GM12878 (cell line): ENCODE data around the gene PRDM16. TPM values are rescaled to one million over a fixed set of nuclear protein-coding genes. Genes with fewer than 3 reads are reported as not detected.

ENCODE experiments used
- ATAC-seq: fragments of 200-7000 bp; cut with Tn5 transposase; 3 replicates; pipeline ENCODE4 v1.9.1; 2020; ENCODE audit warnings: mild to moderate bottlenecking, moderate library complexity
- BruUV-seq: library from RNA; stranded (reverse); fragments of 400-500 nt; replicated peaks from 2 replicates; lab custom pipeline; 2021; lab: Mats Ljungman, UMichigan
- CTCF ChIA-PET: fragments of 300-600 bp; sonication (Branson Sonifier 250); formaldehyde crosslinking; extraction: SDS; loops from one replicate; lab custom pipeline; 2021; ENCODE audit warnings: inconsistent platforms; lab: Yijun Ruan, JAX
- POLR2A ChIA-PET: fragments of 350-600 bp; formaldehyde crosslinking; extraction: SDS; loops from one replicate; lab custom pipeline; 2021; ENCODE audit warnings: inconsistent platforms; lab: Charles Lee
- RAD21 ChIA-PET: fragments of 300-600 bp; sonication (Branson Sonifier 250); formaldehyde crosslinking; loops from one replicate; lab custom pipeline; 2023; ENCODE audit warnings: antibody characterized with exemption; ENCODE audit not compliant: unreplicated experiment; lab: Charles Lee
- SMC1A ChIA-PET: fragments of 300-600 bp; sonication (Branson Sonifier 250); formaldehyde crosslinking; loops from one replicate; lab custom pipeline; 2023; ENCODE audit not compliant: unreplicated experiment, uncharacterized antibody; lab: Charles Lee
- DNase-seq: peaks from one replicate; pipeline ENCODE4 v3.0.0-alpha.2; 2011; ENCODE audit warnings: low read depth, low spot score
- FAIRE-seq: peaks from 3 replicates; lab custom pipeline; 2011; peaks lifted over from hg19 to GRCh38; lab: Jason Lieb, UNC
- H2AFZ ChIP-seq: 2 replicates; pipeline ENCODE4 v1.6.0; 2011; ENCODE audit warnings: low read depth, low read length, control low read depth; ENCODE audit not compliant: control insufficient read depth
- H3K27ac ChIP-seq: 2 replicates; pipeline ENCODE4 v1.5.1; 2011; ENCODE audit warnings: control low read depth; ENCODE audit not compliant: control insufficient read depth, insufficient read depth
- H3K27me3 ChIP-seq, 2 experiments: replicated peaks in 1 of 2; 2 replicates each; pipeline versions ENCODE4 v1.6.0 to v1.6.1; 2011; ENCODE audit warnings: low read length in 1 of 2; ENCODE audit not compliant: control insufficient read depth in 2 of 2, insufficient read depth in 2 of 2
- H3K36me3 ChIP-seq, 2 experiments: 2 replicates each; pipeline ENCODE4 v1.5.1; 2011; ENCODE audit warnings: low read length in 1 of 2; ENCODE audit not compliant: control insufficient read depth in 2 of 2, insufficient read depth in 2 of 2
- H3K4me1 ChIP-seq: 2 replicates; pipeline ENCODE4 v1.6.1; 2011; ENCODE audit warnings: mild to moderate bottlenecking, low read length, moderate library complexity, mixed read lengths; ENCODE audit not compliant: control insufficient read depth, insufficient read depth
- H3K4me2 ChIP-seq: 2 replicates; pipeline ENCODE4 v1.6.0; 2011; ENCODE audit warnings: control low read depth; ENCODE audit not compliant: control insufficient read depth, insufficient read depth
- H3K4me3 ChIP-seq: fragments of 200-600 bp; sonication (generic); 2 replicates; pipeline ENCODE4 v1.5.1; 2016
- H3K79me2 ChIP-seq: 2 replicates; pipeline ENCODE4 v1.6.0; 2011; ENCODE audit warnings: low read length; ENCODE audit not compliant: control insufficient read depth, insufficient read depth
- H3K9ac ChIP-seq: 2 replicates; pipeline ENCODE4 v1.8.0; 2011; ENCODE audit warnings: low read length, control low read depth, mixed read lengths; ENCODE audit not compliant: control insufficient read depth, insufficient read depth
- H3K9me3 ChIP-seq: replicated peaks from 3 replicates; pipeline ENCODE4 v1.5.1; 2011; ENCODE audit warnings: mild to moderate bottlenecking, low read length; ENCODE audit not compliant: control insufficient read depth, insufficient read depth
- H4K20me1 ChIP-seq: 2 replicates; pipeline ENCODE4 v1.6.0; 2011; ENCODE audit not compliant: control insufficient read depth, insufficient read depth
- CREB1 ChIP-seq: IDR thresholded peaks from 2 replicates; pipeline ENCODE4 v1.6.1; 2012; ENCODE audit warnings: low read depth, mild to moderate bottlenecking, inconsistent platforms
- NFXL1 ChIP-seq: fragments of 450-650 bp; IDR thresholded peaks from 2 replicates; pipeline ENCODE4 v1.6.1; 2017; ENCODE audit warnings: antibody characterized with exemption, mild to moderate bottlenecking, borderline replicate concordance
- NFYB ChIP-seq: IDR thresholded peaks from 2 replicates; pipeline ENCODE4 v1.6.1; 2011; ENCODE audit warnings: low read depth, mild to moderate bottlenecking, low read length, improper control_type of control experiment, moderate library complexity; ENCODE audit not compliant: insufficient read depth
- RBBP5 ChIP-seq: fragments of 200-600 bp; sonication (generic); conservative IDR thresholded peaks from 2 replicates; pipeline ENCODE4 v1.6.1; 2016
- RCOR1 ChIP-seq: conservative IDR thresholded peaks from 2 replicates; pipeline ENCODE4 v1.6.1; 2012; ENCODE audit warnings: low read depth, low read length, improper control_type of control experiment
- RELB ChIP-seq: fragments of 450-650 bp; IDR thresholded peaks from 2 replicates; pipeline ENCODE4 v1.6.1; 2017; ENCODE audit warnings: low read depth, mild to moderate bottlenecking, moderate library complexity
- SKIL ChIP-seq: fragments of 450-650 bp; IDR thresholded peaks from 2 replicates; pipeline ENCODE4 v1.6.1; 2017; ENCODE audit warnings: mild to moderate bottlenecking, low read depth, inconsistent platforms; ENCODE audit not compliant: poor library complexity, severe bottlenecking
- WGBS: methylation state at CpG from one replicate; pipeline ENCODE4 v1.1.6; 2016; ENCODE audit warnings: low lambda C conversion rate; ENCODE audit not compliant: insufficient replicate concordance, insufficient coverage; ENCODE audit errors: missing lambda C conversion rate; 5-methylcytosine and 5-hydroxymethylcytosine counted together
- in situ Hi-C: fragments of 300-500 bp; cut with MboI; formaldehyde crosslinking; loops from 9 replicates; pipeline ENCODE4 v1.14.3; 2018; ENCODE audit warnings: mixed read lengths
- intact Hi-C: fragments of 100-400 bp; cut with micrococcal nuclease; formaldehyde crosslinking; loops from one replicate; pipeline ENCODE4 v1.14.2; 2022; ENCODE audit not compliant: unreplicated experiment
- polyA plus RNA-seq, 11 experiments: library from polyadenylated mRNA; depleted of rRNA in 4 of 11; unstranded in 6 of 11; stranded (reverse) in 5 of 11; fragments of >200 nt; fragmentation: Nextera tagmentation in 4 of 11; fragmentation: Illumina TruSeq in 1 of 11; extraction: Ambion mirVana in 4 of 11; extraction: Trizol in 1 of 11; gene quantifications; 1 replicate in 1 of 11; 2 replicates in 10 of 11; pipeline versions ENCODE4 v1.2.1 to v1.2.3, GENCODE V29; 2011 to 2016; ENCODE audit warnings: inconsistent platforms in 2 of 11, missing spikeins in 2 of 11, low read depth in 1 of 11
- total RNA-seq, 4 experiments: library from RNA; depleted of rRNA in 3 of 4; stranded (reverse); fragments of >200 nt in 3 of 4; fragmentation: Illumina TruSeq in 1 of 4; extraction: Trizol in 1 of 4; gene quantifications; 2 replicates each; pipeline versions ENCODE4 v1.2.1 to v1.2.3, GENCODE V29; 2013 to 2021
- TF ChIP-seq, protein P1 (sequence below): fragments of 450-650 bp; formaldehyde crosslinking; IDR thresholded peaks from 2 replicates; pipeline ENCODE4 v1.4.0; 2020; ENCODE audit warnings: mild to moderate bottlenecking, moderate library complexity
- TF ChIP-seq, protein P2 (sequence below): IDR thresholded peaks from 2 replicates; pipeline ENCODE4 v1.6.1; 2012; ENCODE audit warnings: low read depth, low read length, improper control_type of control experiment

Gene PRDM16
- total and polyA plus RNA-seq, 10 of the 15 experiments (the other 5 are each of a cell fraction or from before 2014, with no cell fraction given): 0.03 TPM; not detected in 9

DNA sequence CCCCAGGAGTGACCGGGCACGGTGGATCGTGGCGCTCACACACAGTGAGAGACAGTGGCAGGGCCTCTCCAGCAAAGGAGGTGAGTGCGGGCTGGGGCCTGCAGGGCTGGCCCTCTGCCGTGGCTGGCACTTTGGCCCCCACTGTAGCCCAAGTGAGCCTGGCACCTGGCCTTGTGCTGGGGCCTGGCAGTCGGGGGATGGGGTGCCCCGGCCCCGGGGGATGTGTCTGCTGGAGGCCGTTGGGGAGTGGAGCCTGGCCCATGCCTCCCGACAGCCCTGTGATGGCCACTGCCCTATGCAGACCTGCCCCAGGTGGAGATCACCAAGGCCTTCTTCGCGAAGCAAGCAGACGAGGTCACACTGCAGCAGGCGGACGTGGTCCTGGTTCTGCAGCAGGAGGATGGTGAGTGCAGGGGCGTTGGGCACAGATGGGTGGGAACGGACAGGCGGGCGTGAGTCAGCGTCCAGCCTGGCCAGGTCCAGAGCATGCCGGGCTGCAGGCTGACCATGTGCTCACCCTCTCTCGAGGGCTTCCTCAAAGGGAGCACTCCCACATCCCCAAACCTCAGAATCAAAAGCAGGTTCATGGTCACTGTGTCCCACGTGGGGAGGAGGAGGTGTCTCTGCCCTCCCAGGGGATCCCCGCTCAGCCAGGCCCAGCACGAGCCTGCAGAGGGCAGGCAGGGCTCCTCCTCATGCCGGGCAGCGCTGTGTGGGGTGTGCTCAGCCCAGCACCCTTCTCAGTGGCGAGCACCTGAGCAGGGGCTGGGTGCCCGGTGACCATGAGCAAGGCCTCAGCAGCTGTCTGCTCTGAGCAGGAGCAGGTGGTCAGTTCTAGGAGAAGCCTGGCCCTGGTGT is 410.7 kb downstream of the PRDM16 start (continued):
- TF ChIP-seq, protein P1, sequence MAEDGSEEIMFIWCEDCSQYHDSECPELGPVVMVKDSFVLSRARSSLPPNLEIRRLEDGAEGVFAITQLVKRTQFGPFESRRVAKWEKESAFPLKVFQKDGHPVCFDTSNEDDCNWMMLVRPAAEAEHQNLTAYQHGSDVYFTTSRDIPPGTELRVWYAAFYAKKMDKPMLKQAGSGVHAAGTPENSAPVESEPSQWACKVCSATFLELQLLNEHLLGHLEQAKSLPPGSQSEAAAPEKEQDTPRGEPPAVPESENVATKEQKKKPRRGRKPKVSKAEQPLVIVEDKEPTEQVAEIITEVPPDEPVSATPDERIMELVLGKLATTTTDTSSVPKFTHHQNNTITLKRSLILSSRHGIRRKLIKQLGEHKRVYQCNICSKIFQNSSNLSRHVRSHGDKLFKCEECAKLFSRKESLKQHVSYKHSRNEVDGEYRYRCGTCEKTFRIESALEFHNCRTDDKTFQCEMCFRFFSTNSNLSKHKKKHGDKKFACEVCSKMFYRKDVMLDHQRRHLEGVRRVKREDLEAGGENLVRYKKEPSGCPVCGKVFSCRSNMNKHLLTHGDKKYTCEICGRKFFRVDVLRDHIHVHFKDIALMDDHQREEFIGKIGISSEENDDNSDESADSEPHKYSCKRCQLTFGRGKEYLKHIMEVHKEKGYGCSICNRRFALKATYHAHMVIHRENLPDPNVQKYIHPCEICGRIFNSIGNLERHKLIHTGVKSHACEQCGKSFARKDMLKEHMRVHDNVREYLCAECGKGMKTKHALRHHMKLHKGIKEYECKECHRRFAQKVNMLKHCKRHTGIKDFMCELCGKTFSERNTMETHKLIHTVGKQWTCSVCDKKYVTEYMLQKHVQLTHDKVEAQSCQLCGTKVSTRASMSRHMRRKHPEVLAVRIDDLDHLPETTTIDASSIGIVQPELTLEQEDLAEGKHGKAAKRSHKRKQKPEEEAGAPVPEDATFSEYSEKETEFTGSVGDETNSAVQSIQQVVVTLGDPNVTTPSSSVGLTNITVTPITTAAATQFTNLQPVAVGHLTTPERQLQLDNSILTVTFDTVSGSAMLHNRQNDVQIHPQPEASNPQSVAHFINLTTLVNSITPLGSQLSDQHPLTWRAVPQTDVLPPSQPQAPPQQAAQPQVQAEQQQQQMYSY: no peak
- TF ChIP-seq RBBP5 (no peak), CREB1 (no peak), NFXL1 (no peak), NFYB (no peak)

DNA sequence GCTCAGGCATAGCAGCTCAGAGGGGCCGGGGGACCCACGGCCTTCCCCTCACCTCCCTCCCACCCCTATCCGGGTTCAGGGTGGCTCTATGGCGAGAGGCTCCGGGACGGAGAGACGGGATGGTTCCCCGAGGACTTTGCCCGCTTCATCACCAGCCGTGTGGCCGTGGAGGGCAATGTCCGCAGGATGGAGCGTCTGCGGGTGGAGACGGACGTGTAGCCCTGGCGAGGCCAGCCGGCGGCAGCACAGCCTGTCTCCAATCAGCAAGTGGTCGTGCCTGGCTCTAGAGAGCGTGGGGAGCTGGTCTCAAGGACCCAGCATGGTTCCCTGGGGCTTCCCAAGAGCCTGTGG is 411.3 kb downstream of the PRDM16 start:
- in situ Hi-C loops: loop anchor here (10.0 kb wide), 1 partner anchor 144 kb away; the partner anchor contains the start of gene TPRG1L
- POLR2A ChIA-PET: no interaction called here
- no peak for DNase-seq
- H3K27ac ChIP-seq: no peak overlapping the region
- no peaks in the 10 kb centered on the region for H3K27me3 ChIP-seq
- no peak overlapping the region for H3K9ac ChIP-seq
- H3K4me3 ChIP-seq: no peak overlapping the region
- H3K36me3 ChIP-seq: no peaks in the 10 kb centered on the region
- no peak overlapping the region for H2AFZ ChIP-seq
- no peak for ATAC-seq
- TF ChIP-seq RELB (no peak), RCOR1 (no peak), SKIL (no peak)
- TF ChIP-seq, protein P2, sequence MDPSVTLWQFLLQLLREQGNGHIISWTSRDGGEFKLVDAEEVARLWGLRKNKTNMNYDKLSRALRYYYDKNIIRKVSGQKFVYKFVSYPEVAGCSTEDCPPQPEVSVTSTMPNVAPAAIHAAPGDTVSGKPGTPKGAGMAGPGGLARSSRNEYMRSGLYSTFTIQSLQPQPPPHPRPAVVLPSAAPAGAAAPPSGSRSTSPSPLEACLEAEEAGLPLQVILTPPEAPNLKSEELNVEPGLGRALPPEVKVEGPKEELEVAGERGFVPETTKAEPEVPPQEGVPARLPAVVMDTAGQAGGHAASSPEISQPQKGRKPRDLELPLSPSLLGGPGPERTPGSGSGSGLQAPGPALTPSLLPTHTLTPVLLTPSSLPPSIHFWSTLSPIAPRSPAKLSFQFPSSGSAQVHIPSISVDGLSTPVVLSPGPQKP: no peak
- TF ChIP-seq, all 136 proteins: peak for 0
- ChIA-PET CTCF (no interaction called here), RAD21 (interaction anchor here (0.7 kb wide), 1 partner anchor 298 kb away, joined by 3 read pairs; no protein-coding TSS in a partner anchor), SMC1A (no interaction called here)
- H4K20me1 ChIP-seq: no peaks in the 10 kb centered on the region
- WGBS: 62% methylated on average over 17 of the region's 21 CpGs
- no peak for FAIRE-seq
- no peaks in the 10 kb centered on the region for H3K4me1 ChIP-seq
- intact Hi-C loops: no loop called here
- BruUV-seq: no TSS peak
- H3K79me2 ChIP-seq: no peaks in the 10 kb centered on the region
- no peak overlapping the region for H3K4me2 ChIP-seq
- H3K9me3 ChIP-seq: no peaks in the 10 kb centered on the region
